A673 (cell line): Measurements from ENCODE around the gene PRTN3. TPM values are rescaled to one million over a fixed set of nuclear protein-coding genes. Genes with fewer than 3 reads are reported as not detected.

Experiments used
- BruUV-seq: library from RNA; stranded (reverse); fragments of 400-500 nt; replicated peaks from 2 replicates; lab custom pipeline; 2021; lab: Mats Ljungman, UMichigan
- CTCF ChIA-PET: fragments of 300-600 bp; sonication (Branson Sonifier 250); formaldehyde crosslinking; loops from one replicate; lab custom pipeline; 2022; ENCODE audit warnings: antibody characterized with exemption; lab: Charles Lee
- POLR2A ChIA-PET: fragments of 300-600 bp; sonication (Branson Sonifier 250); formaldehyde crosslinking; loops from one replicate; lab custom pipeline; 2022; ENCODE audit warnings: antibody characterized with exemption; ENCODE audit not compliant: low non-redundant PET; lab: Charles Lee
- DNase-seq: peaks from one replicate; pipeline ENCODE4 v3.0.0-alpha.2; 2015; ENCODE audit warnings: low spot score
- H3K27ac ChIP-seq: fragments of 200-600 bp; sonication (generic); 2 replicates; pipeline ENCODE4 v1.5.1; 2016; ENCODE audit warnings: mixed run types, low read depth, mild to moderate bottlenecking, mixed read lengths, antibody characterized with exemption, low read length; ENCODE audit not compliant: poor library complexity, severe bottlenecking
- H3K27me3 ChIP-seq: fragments of 200-600 bp; sonication (generic); replicated peaks from 2 replicates; pipeline ENCODE4 v1.6.1; 2017; ENCODE audit warnings: mixed run types, low read depth, mild to moderate bottlenecking, mixed read lengths, antibody characterized with exemption, low read length; ENCODE audit not compliant: insufficient read depth, poor library complexity
- H3K36me3 ChIP-seq: fragments of 200-600 bp; sonication (generic); 2 replicates; pipeline ENCODE4 v1.6.1; 2016; ENCODE audit warnings: mixed run types, mild to moderate bottlenecking, mixed read lengths, antibody characterized with exemption, low read length; ENCODE audit not compliant: insufficient read depth, poor library complexity, severe bottlenecking
- H3K4me1 ChIP-seq: fragments of 200-600 bp; sonication (generic); 2 replicates; pipeline ENCODE4 v1.6.1; 2017; ENCODE audit warnings: mixed run types, mild to moderate bottlenecking, mixed read lengths, antibody characterized with exemption, low read length; ENCODE audit not compliant: insufficient read depth, poor library complexity, severe bottlenecking
- H3K4me3 ChIP-seq: fragments of 200-600 bp; sonication (generic); 2 replicates; pipeline ENCODE4 v1.5.1; 2016; ENCODE audit warnings: low read depth, mixed run types, mild to moderate bottlenecking, mixed read lengths, low read length; ENCODE audit not compliant: poor library complexity, severe bottlenecking
- H3K9me3 ChIP-seq: fragments of 200-600 bp; sonication (generic); 2 replicates; pipeline ENCODE4 v1.6.1; 2016; ENCODE audit warnings: mixed run types, low read depth, mild to moderate bottlenecking, mixed read lengths, antibody characterized with exemption, low read length; ENCODE audit not compliant: poor library complexity, severe bottlenecking
- EZH2 ChIP-seq: fragments of 200-600 bp; sonication (generic); IDR thresholded peaks from 2 replicates; pipeline ENCODE4 v1.6.1; 2017; ENCODE audit warnings: borderline replicate concordance, low read depth, mild to moderate bottlenecking, mixed read lengths, antibody characterized with exemption, low read length; ENCODE audit not compliant: poor library complexity, severe bottlenecking
- intact Hi-C: fragments of 100-400 bp; cut with micrococcal nuclease; formaldehyde crosslinking; loops from one replicate; pipeline ENCODE4 v1.10.0; 2022; ENCODE audit not compliant: unreplicated experiment
- total RNA-seq: library from RNA; stranded (reverse); gene quantifications from 2 replicates; pipeline ENCODE4 v1.2.3, GENCODE V29; 2021
- TF ChIP-seq, protein P1 (sequence below): fragments of 300-800, 200-600 bp; sonication (generic); conservative IDR thresholded peaks from 2 replicates; pipeline ENCODE4 v1.5.1; 2017; ENCODE audit warnings: low read depth, mild to moderate bottlenecking, antibody characterized with exemption, low read length, moderate library complexity, mixed read lengths

PRTN3 gene
- total RNA-seq, 1 experiment from 2014 or later: not detected

DNA sequence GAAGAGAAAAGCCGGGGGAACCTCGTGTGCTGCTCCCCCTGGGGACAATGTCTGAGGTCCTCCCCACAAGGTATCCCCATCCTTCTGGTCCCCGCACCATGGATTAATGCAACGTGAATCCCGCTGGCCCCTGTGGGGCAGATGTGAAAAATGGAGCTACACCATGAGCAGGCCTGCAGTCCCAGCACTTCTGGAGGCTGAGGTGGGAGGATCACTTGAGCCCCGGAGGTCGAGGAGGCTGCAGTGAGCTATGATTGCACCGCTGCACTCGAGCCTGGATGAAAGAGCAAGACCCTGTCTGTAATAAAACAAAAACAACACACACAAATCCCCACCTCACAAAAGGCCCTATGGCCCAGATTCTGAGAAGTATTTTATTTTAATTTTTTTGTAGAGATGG lies 17.5 kb downstream of the PRTN3 start:
- H3K27me3 ChIP-seq: no peaks in the 10 kb centered on the region
- intact Hi-C loops: no loop called here
- H3K4me3 ChIP-seq: no peak overlapping the region
- ChIA-PET POLR2A (no interaction called here), CTCF (no interaction called here)
- no peaks in the 10 kb centered on the region for H3K36me3 ChIP-seq
- DNase-seq: no peak
- H3K9me3 ChIP-seq: no peaks in the 10 kb centered on the region
- no peak for TF ChIP-seq EZH2
- TF ChIP-seq, protein P1, sequence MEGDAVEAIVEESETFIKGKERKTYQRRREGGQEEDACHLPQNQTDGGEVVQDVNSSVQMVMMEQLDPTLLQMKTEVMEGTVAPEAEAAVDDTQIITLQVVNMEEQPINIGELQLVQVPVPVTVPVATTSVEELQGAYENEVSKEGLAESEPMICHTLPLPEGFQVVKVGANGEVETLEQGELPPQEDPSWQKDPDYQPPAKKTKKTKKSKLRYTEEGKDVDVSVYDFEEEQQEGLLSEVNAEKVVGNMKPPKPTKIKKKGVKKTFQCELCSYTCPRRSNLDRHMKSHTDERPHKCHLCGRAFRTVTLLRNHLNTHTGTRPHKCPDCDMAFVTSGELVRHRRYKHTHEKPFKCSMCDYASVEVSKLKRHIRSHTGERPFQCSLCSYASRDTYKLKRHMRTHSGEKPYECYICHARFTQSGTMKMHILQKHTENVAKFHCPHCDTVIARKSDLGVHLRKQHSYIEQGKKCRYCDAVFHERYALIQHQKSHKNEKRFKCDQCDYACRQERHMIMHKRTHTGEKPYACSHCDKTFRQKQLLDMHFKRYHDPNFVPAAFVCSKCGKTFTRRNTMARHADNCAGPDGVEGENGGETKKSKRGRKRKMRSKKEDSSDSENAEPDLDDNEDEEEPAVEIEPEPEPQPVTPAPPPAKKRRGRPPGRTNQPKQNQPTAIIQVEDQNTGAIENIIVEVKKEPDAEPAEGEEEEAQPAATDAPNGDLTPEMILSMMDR: no peak
- no TSS peak for BruUV-seq
- peaks cover 9% of the 10 kb centered on the region for H3K4me1 ChIP-seq
- no peak overlapping the region for H3K27ac ChIP-seq

- BruUV-seq: no TSS peak
- Histone ChIP-seq H3K4me3 (peak within 1 kb of the TSS; percentile 51), H3K36me3 (no peaks in the 10 kb centered on the region), H3K27ac (no peak within 1 kb of the TSS), H3K9me3 (no peaks in the 10 kb centered on the region), H3K4me1 (peaks cover 9% of the 10 kb centered on the region), H3K27me3 (no peaks in the 10 kb centered on the region)
- intact Hi-C loops: no loop called here
- ChIA-PET POLR2A (no interaction called here), CTCF (no interaction called here)
- TF ChIP-seq EZH2: no peak
- TF ChIP-seq, protein P1: no peak
- no peak for DNase-seq
These were observed 18.4 kb downstream of the PRTN3 start, which contains the start of gene CFD for GRCh38 chr19:858868-859843. Gene CFD (plus strand): TSS chr19:859664. CDS start chr19:859690, 26 bp downstream.

DNA sequence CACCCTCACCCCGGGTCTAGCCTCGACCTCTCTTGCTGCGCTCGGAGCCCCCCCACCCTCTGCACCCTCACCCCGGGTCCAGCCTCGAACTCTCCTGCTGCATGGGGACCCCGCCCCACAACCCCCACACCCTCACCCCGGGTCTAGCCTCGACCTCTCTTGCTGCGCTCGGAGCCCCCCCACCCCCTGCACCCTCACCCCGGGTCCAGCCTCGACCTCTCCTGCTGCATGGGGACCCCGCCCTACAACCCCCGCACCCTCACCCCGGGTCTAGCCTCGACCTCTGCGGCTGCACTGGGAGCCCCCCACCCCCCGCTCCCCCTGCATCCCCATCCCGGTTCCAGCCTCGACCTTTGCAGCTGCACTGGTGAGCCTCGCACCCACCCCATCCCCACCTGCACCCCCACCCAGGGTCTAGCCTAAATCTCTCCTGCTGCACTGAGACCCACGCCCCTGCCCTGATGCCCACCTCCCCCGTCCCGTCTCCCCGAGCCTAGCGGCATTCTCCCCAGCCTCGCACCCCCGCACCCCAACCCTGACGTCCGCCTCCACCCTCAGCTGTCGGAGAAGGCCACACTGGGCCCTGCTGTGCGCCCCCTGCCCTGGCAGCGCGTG lies 20.4 kb downstream of the PRTN3 start:
- CTCF ChIA-PET: no interaction called here
- DNase-seq: no peak
- BruUV-seq: no TSS peak
- Histone ChIP-seq H3K27ac (no peak overlapping the region), H3K4me3 (peak overlapping the region; percentile 51), H3K27me3 (no peaks in the 10 kb centered on the region), H3K9me3 (no peaks in the 10 kb centered on the region), H3K4me1 (peaks cover 9% of the 10 kb centered on the region), H3K36me3 (no peaks in the 10 kb centered on the region)
- TF ChIP-seq, protein P1: no peak
- no peak for TF ChIP-seq EZH2
- intact Hi-C loops: loop anchor here (5.0 to 10.0 kb wide), 3 partner anchors 89 to 384 kb away; partner anchors contain the start of genes ATP5F1D, MIDN and WDR18
- POLR2A ChIA-PET: no interaction called here
